Measurements from ENCODE around the gene DUSP1.

- TF ChIP-seq CTCF (conservative IDR thresholded peaks at IDR 0.05; ENCODE audit: low read depth, low read length) (no peak), SMC3 (IDR thresholded peaks at IDR 0.05; ENCODE audit: low read depth, low read length) (no peak), POLR2A (IDR thresholded peaks at IDR 0.05; ENCODE audit: low read depth, low read length) (no peak), USF2 (IDR thresholded peaks at IDR 0.05; ENCODE audit: low read depth, low read length) (no peak), RAD21 (IDR thresholded peaks at IDR 0.05; ENCODE audit: low read length) (no peak), MAZ (IDR thresholded peaks at IDR 0.05; ENCODE audit: borderline replicate concordance, low read depth, low read length) (no peak), CHD1 (IDR thresholded peaks at IDR 0.05; ENCODE audit: low read depth, low read length) (no peak), MAFK (IDR thresholded peaks at IDR 0.05; ENCODE audit: low read depth, low read length) (no peak), FOS (IDR thresholded peaks at IDR 0.05; ENCODE audit: low read depth, low read length) (no peak), BHLHE40 (IDR thresholded peaks at IDR 0.05; ENCODE audit: low read depth, low read length) (no peak), CEBPB (IDR thresholded peaks at IDR 0.05; ENCODE audit: low read depth, low read length) (no peak)
Observed at GRCh38 chr5:172753101-172753500, 17.9 kb downstream of the DUSP1 start.
